Activated CD8-positive, alpha-beta T cell treated with anti-CD3 and anti-CD28 coated beads, Interleukin-2, amount 10 ng/mL, durations not matched to agents 7 days and 5 days (primary cell): Measurements from ENCODE around the gene PTPRR. TPM values are rescaled to one million over a fixed set of nuclear protein-coding genes. Genes with fewer than 3 reads are reported as not detected.

ENCODE experiments used
- ATAC-seq: fragments of 150-1000 bp; cut with Tn5 transposase; one replicate; pipeline ENCODE4 v1.10.0; 2021; ENCODE audit warnings: moderate library complexity
- CTCF ChIA-PET: fragments of 350-600 bp; sonication (Branson Sonifier 250); formaldehyde crosslinking; loops from one replicate; lab custom pipeline; 2021; ENCODE audit warnings: antibody characterized with exemption; lab: Charles Lee
- POLR2A ChIA-PET: fragments of 350-600 bp; sonication (Branson Sonifier 250); formaldehyde crosslinking; loops from one replicate; lab custom pipeline; 2021; ENCODE audit warnings: antibody characterized with exemption; lab: Charles Lee
- DNase-seq: peaks from one replicate; pipeline ENCODE4 v3.0.0-alpha.2; 2020
- H3K27ac Mint-ChIP-seq: one replicate; pipeline ENCODE4 v1.8.0; 2021; ENCODE audit warnings: mild to moderate bottlenecking, mixed read lengths
- H3K27me3 Mint-ChIP-seq: one replicate; pipeline ENCODE4 v1.8.0; 2021; ENCODE audit warnings: low read depth, mixed read lengths
- H3K36me3 Mint-ChIP-seq: one replicate; pipeline ENCODE4 v1.8.0; 2021; ENCODE audit warnings: low read depth, mixed read lengths
- H3K4me1 Mint-ChIP-seq: one replicate; pipeline ENCODE4 v1.8.0; 2021; ENCODE audit warnings: low read depth, mixed read lengths
- H3K4me3 Mint-ChIP-seq: one replicate; pipeline ENCODE4 v1.8.0; 2021; ENCODE audit warnings: mild to moderate bottlenecking, mixed read lengths
- H3K9me3 Mint-ChIP-seq: one replicate; pipeline ENCODE4 v1.8.0; 2022; ENCODE audit warnings: mixed read lengths; ENCODE audit not compliant: insufficient read depth
- total RNA-seq, 2 experiments: library from RNA; stranded (reverse); gene quantifications; one replicate each; pipeline ENCODE4 v1.2.3, GENCODE V29; 2021

Gene PTPRR
- total RNA-seq, 2 experiments from 2014 or later: not detected

- POLR2A ChIA-PET: interaction anchor here (0.7 kb wide), 1 partner anchor 195 kb away, joined by 3 read pairs; no protein-coding TSS in a partner anchor
These were observed 89.0 kb downstream of the PTPRR start for GRCh38 chr12:70831543-70831942.

GRCh38 chr12:70830221-70831061, 90.1 kb downstream of the PTPRR start:
- Mint-ChIP-seq H3K4me1 (no peaks in the 10 kb centered on the region), H3K27me3 (no peaks in the 10 kb centered on the region), H3K9me3 (no peaks in the 10 kb centered on the region), H3K36me3 (no peaks in the 10 kb centered on the region), H3K4me3 (no peak overlapping the region), H3K27ac (no peak overlapping the region)
- ATAC-seq (no peak), DNase-seq (no peak)
- ChIA-PET CTCF (no interaction called here), POLR2A (no interaction called here)

More at GRCh38 chr12:70831543-70831942, 89.0 kb downstream of the PTPRR start:
- Mint-ChIP-seq H3K4me3 (no peak overlapping the region), H3K27me3 (no peaks in the 10 kb centered on the region), H3K36me3 (no peaks in the 10 kb centered on the region), H3K4me1 (no peaks in the 10 kb centered on the region), H3K9me3 (no peaks in the 10 kb centered on the region), H3K27ac (no peak overlapping the region)
- CTCF ChIA-PET: no interaction called here
- ATAC-seq (no peak), DNase-seq (no peak)

GRCh38 chr12:70829070-70829469, 91.5 kb downstream of the PTPRR start:
- POLR2A ChIA-PET: no interaction called here
- DNase-seq: no peak
- Mint-ChIP-seq H3K27me3 (no peaks in the 10 kb centered on the region), H3K4me3 (no peak overlapping the region), H3K4me1 (no peaks in the 10 kb centered on the region), H3K27ac (no peak overlapping the region), H3K9me3 (no peaks in the 10 kb centered on the region), H3K36me3 (no peaks in the 10 kb centered on the region)
- no peak for ATAC-seq
- CTCF ChIA-PET: no interaction called here

GRCh38 chr12:70828351-70828750, 92.2 kb downstream of the PTPRR start:
- ChIA-PET POLR2A (no interaction called here), CTCF (no interaction called here)
- DNase-seq (no peak), ATAC-seq (no peak)
- no peak overlapping the region for H3K4me3 Mint-ChIP-seq
- H3K27me3 Mint-ChIP-seq: no peaks in the 10 kb centered on the region
- no peaks in the 10 kb centered on the region for H3K4me1 Mint-ChIP-seq
- no peaks in the 10 kb centered on the region for H3K36me3 Mint-ChIP-seq
- H3K27ac Mint-ChIP-seq: no peak overlapping the region
- no peaks in the 10 kb centered on the region for H3K9me3 Mint-ChIP-seq

GRCh38 chr12:70826156-70826555, 94.4 kb downstream of the PTPRR start:
- CTCF ChIA-PET: no interaction called here
- ATAC-seq: no peak
- H3K27me3 Mint-ChIP-seq: no peaks in the 10 kb centered on the region

GRCh38 chr12:70824511-70824910, 96.0 kb downstream of the PTPRR start:
- ATAC-seq (no peak), DNase-seq (no peak)
- Mint-ChIP-seq H3K4me3 (no peak overlapping the region), H3K27me3 (no peaks in the 10 kb centered on the region), H3K27ac (no peak overlapping the region), H3K36me3 (no peaks in the 10 kb centered on the region), H3K9me3 (no peaks in the 10 kb centered on the region), H3K4me1 (no peaks in the 10 kb centered on the region)
- ChIA-PET CTCF (no interaction called here), POLR2A (no interaction called here)

More at GRCh38 chr12:70826156-70826555, 94.4 kb downstream of the PTPRR start:
- Mint-ChIP-seq H3K4me1 (no peaks in the 10 kb centered on the region), H3K4me3 (no peak overlapping the region), H3K36me3 (no peaks in the 10 kb centered on the region), H3K27ac (no peak overlapping the region), H3K9me3 (no peaks in the 10 kb centered on the region)
- DNase-seq: no peak
- POLR2A ChIA-PET: no interaction called here

GRCh38 chr12:70823182-70823976, 97.2 kb downstream of the PTPRR start:
- DNase-seq (no peak), ATAC-seq (no peak)
- H3K27ac Mint-ChIP-seq: no peak overlapping the region
- CTCF ChIA-PET: no interaction called here
- H3K36me3 Mint-ChIP-seq: no peaks in the 10 kb centered on the region
- no peaks in the 10 kb centered on the region for H3K27me3 Mint-ChIP-seq
- no peaks in the 10 kb centered on the region for H3K4me1 Mint-ChIP-seq
- POLR2A ChIA-PET: no interaction called here
- H3K4me3 Mint-ChIP-seq: no peak overlapping the region
- no peaks in the 10 kb centered on the region for H3K9me3 Mint-ChIP-seq

- POLR2A ChIA-PET: interaction anchor here (0.6 kb wide), 1 partner anchor 271 kb away, joined by 4 read pairs; no protein-coding TSS in a partner anchor
- ATAC-seq: no peak
These were observed 98.1 kb downstream of the PTPRR start for GRCh38 chr12:70822412-70822811.

GRCh38 chr12:70815971-70816391, 104.6 kb downstream of the PTPRR start:
- ATAC-seq (no peak), DNase-seq (no peak)
- no peak overlapping the region for H3K4me3 Mint-ChIP-seq
- no peaks in the 10 kb centered on the region for H3K27me3 Mint-ChIP-seq
- H3K27ac Mint-ChIP-seq: no peak overlapping the region
- H3K4me1 Mint-ChIP-seq: no peaks in the 10 kb centered on the region
- ChIA-PET POLR2A (no interaction called here), CTCF (no interaction called here)
- H3K9me3 Mint-ChIP-seq: no peaks in the 10 kb centered on the region
- H3K36me3 Mint-ChIP-seq: no peaks in the 10 kb centered on the region

More at GRCh38 chr12:70822412-70822811, 98.1 kb downstream of the PTPRR start:
- Mint-ChIP-seq H3K9me3 (no peaks in the 10 kb centered on the region), H3K4me1 (no peaks in the 10 kb centered on the region), H3K27ac (no peak overlapping the region), H3K27me3 (no peaks in the 10 kb centered on the region), H3K36me3 (no peaks in the 10 kb centered on the region), H3K4me3 (no peak overlapping the region)
- DNase-seq: no peak
- CTCF ChIA-PET: no interaction called here

- Mint-ChIP-seq H3K9me3 (no peaks in the 10 kb centered on the region), H3K27ac (no peak overlapping the region), H3K27me3 (no peaks in the 10 kb centered on the region), H3K4me3 (no peak overlapping the region), H3K4me1 (no peaks in the 10 kb centered on the region), H3K36me3 (no peaks in the 10 kb centered on the region)
- DNase-seq (no peak), ATAC-seq (no peak)
- ChIA-PET POLR2A (no interaction called here), CTCF (no interaction called here)
These were observed 105.5 kb downstream of the PTPRR start for GRCh38 chr12:70815056-70815455.

- Mint-ChIP-seq H3K4me3 (no peak overlapping the region), H3K27ac (no peak overlapping the region), H3K36me3 (no peaks in the 10 kb centered on the region), H3K9me3 (no peaks in the 10 kb centered on the region), H3K4me1 (no peaks in the 10 kb centered on the region), H3K27me3 (no peaks in the 10 kb centered on the region)
- DNase-seq: no peak
- ChIA-PET CTCF (no interaction called here), POLR2A (no interaction called here)
- ATAC-seq: no peak
These were observed 107.0 kb downstream of the PTPRR start for GRCh38 chr12:70813559-70813958.

- Mint-ChIP-seq H3K27me3 (no peaks in the 10 kb centered on the region), H3K9me3 (no peaks in the 10 kb centered on the region), H3K36me3 (no peaks in the 10 kb centered on the region), H3K27ac (no peak overlapping the region), H3K4me1 (no peaks in the 10 kb centered on the region), H3K4me3 (no peak overlapping the region)
- DNase-seq (no peak), ATAC-seq (no peak)
- ChIA-PET POLR2A (no interaction called here), CTCF (no interaction called here)
These were observed 108.4 kb downstream of the PTPRR start for GRCh38 chr12:70812136-70812535.
